ENCODE results near the gene SPOCK2.
"Not testable (repeated sequence)": the region's sequence is repeated elsewhere in the genome, so short reads cannot be mapped to it uniquely, and the experiment has no call there.

The SPOCK2 gene, protein sequence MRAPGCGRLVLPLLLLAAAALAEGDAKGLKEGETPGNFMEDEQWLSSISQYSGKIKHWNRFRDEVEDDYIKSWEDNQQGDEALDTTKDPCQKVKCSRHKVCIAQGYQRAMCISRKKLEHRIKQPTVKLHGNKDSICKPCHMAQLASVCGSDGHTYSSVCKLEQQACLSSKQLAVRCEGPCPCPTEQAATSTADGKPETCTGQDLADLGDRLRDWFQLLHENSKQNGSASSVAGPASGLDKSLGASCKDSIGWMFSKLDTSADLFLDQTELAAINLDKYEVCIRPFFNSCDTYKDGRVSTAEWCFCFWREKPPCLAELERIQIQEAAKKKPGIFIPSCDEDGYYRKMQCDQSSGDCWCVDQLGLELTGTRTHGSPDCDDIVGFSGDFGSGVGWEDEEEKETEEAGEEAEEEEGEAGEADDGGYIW

DNA sequence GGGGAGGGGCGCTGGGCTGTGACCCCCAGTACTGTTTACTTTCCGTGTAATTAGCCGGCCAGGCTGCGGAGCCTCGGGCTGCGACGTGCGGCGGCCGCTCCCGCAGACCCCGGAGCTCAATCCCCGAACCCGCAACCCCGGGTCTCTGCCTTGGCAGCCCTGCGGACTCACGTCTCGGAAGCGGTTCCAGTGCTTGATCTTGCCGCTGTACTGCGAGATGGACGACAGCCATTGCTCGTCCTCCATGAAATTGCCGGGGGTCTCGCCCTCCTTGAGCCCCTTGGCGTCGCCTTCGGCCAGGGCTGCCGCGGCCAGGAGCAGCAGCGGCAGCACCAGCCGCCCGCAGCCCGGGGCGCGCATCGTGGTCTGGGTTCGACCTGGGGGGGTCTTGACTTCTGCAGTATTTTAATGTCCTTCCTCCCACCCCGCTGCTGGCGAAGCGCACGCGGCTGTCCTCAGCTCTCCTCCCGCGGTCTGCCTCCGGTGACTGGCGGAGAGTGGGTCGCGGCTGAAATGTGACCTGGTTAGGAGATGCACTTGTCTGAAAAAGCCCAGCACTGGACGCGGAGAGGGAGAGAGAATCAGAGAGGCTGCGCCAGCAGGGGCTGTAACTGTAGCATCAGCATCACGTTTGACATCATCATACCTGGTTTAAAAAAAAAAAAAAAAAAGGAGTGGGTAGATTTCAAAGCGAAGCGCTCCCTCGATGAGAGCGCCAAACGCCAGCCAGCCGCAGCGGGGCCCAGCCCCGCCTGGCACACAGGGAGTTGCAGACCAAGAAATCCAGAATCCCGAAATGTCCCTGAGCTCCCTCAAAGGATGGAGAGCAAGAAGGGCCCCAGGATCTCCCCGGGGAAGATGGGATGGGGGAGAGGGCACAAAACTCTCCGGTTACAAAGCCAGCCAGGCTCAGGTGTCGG, at the start of gene SPOCK2:
SPOCK2 (minus strand) TSS at position 583 of the 920 bp plus-strand sequence; CDS start at position 360, 223 bp downstream.
- DNase-seq: peak; percentile 71

DNA sequence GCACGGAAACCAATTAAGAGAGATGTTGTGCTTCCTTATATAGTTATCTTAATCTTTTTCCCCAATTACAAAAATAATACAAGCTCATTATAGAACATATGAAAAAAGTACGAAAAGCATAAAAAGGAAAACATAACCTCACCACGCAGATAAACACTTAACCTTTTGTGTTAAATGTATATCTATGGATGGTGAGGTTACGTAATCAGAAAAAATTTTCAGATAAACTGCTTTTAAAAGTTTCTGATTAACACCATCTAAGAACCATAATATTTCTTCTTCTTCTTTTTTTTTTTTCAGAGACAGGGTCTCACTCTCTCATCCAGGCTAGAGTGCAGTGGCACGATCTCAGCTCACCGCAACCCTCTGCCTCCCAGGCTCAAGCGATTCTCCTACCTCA, 49.2 kb upstream of the SPOCK2 start:
- no peak for DNase-seq

DNA sequence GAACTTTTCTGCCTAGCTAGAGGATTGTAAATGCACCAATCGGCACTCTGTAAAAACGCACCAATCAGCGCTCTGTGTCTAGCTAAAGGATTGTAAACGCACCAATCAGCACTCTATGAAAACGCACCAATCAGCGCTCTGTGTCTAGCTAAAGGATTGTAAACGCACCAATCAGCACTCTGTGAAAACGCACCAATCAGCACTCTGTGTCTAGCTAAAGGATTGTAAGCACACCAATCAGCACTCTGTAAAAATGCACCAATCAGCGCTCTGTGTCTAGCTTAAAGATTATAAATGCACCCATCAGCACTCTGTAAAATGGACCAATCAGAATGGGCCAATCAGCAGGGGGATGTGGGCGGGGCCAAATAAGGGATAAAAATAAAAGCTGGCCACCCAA, 47.9 kb upstream of the SPOCK2 start:
- DNase-seq: not testable (repeated sequence)

DNA sequence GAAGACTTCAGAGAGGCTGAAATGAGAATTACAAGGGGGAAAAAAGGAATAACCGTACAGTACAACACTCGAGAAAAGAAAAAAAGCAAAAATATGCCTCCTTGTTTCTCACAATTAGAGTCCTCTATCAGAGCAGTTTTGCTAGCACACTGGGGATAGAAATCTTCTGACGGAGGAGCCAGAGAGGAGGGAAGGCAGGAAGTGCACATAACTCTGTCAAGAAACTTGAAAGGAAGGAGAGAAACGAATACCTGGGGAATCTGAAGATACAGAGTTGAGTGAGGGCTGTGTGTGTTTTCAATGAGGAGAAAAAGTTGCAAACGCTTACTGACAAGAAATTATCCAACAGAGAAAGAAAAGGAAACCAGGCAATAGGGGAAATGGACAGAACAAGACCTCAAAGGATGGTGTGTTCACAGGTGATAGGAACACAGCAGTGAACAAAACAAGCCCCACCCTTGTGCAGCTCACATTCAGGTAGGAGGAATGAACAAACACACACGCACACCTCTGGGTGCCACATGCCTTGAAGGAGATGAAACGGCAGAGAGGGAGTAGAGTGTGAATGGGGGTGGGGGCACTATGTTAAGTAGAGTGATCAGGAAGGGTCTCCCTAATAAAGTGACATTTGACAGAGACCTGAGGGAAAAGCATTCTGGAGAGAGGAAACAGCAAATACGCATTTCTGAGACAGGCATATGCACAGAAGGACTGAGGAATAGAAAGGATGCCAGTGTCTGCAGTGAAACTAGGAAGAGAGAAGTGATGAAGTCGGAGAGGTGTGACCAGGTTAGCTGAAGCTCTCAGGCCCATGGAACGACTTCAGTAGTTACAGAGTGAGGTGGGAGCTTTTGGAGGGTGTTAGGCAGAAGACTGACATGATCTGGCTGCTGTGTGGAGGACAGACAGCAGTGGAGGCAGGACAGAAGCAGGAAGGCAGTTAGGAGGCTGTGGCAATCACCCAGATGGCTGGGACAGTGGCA, 46.7 kb upstream of the SPOCK2 start:
- no peak for DNase-seq

DNA sequence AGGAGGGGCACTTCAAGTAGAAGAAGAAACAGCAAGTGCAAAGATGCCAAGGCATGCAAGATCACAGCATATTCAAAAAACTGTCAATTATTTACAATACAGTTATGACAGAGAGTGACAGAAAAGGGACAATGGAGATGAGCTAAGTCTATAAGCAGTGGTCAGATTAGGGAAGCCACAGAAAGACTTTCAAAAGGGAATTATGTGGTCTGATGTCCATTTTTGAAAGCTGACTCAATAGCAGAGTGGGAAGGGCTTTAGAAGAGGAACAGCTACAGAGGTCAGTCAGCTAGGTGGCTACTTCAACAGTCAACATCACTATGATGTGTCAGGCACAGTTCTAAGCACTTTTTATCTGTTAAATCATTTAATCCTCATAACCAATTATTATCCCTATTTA, 45.2 kb upstream of the SPOCK2 start:
- no peak for DNase-seq

DNA sequence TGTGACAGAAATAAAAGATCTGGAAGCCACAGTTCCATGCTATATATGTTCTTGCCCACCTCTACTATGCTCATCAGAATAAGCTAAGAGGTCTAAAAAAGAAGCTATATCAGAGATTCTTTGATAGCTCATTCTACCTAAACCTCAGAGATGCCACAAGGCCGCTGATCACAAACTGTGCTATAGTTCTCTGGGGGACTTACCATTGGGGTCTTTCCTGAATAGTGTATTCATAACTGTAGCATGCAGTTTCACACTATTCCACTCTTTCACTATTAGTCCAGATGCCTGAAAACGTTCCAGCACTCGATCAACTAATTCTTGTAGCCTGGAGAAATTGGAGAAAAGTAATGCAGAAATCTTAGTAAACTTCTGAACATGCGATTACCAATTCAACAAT, 44.5 kb upstream of the SPOCK2 start:
- no peak for DNase-seq

DNA sequence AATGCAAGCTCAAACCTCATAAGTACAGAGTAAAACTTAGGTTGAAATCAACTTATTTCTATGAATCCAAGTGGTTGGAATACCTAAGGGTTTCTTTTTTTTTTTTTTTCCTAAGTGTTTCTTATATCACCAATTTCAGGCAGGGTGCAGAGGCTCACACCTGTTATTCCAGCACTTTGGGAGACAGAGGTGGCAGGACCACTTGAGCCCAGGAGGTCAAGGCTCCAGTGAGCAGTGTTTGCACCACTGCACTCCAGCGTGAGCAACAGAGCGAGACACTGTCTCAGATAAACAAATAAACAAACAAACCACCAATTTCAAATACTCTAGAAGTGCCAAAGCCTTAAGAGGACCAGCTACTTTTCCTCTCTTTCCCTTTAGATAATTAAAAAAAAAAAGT, 39.2 kb upstream of the SPOCK2 start:
- no peak for DNase-seq

DNA sequence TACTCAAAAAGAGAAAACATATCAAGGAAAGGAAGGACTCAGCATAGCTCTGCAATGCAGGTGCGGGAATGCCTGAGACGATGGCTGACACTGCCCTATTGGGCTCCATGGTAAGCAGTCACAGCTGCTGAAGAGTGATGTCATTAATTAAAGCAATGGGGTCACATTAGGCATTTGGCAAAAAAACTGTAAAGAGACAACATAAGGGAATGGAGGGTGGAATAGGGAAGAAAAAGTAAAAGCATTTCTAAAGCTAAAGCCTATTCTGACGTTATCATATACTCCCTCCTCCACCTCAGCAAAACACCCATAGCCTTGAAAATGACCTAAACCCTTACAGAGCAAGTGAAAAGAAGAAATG, 38.5 kb upstream of the SPOCK2 start:
- DNase-seq: no peak

DNA sequence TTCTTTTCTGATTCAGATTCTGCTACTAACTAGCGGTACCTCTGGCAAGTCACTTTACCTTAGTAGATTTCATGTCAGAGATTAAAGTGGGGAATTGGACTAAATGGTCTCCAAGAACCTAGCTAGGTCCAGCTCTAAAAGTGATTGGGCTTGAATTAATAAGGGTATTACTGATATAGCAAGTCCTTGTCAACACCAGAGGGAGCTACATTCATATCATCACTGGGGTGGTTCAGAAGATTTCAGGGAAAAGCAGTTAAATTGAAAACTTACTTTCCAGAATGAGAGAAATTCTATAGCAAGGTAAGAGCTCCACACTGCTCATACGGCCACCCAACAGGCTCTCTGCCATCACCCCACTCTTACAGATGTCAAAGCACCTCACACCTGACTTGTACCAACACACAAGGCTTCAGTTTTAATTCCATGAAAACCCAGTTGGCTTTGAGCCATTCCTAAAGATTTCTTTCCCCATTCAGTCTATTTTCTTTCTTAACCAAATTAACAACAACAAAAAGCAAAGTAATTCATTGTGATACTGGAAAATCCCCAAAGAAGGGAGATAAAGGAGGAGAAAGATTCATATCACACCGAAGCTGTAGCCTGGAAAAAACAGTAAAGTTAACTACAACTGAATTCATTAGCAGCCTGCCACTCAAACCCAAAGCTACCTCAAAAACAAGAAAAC, 38.0 kb upstream of the SPOCK2 start:
- no peak for DNase-seq

DNA sequence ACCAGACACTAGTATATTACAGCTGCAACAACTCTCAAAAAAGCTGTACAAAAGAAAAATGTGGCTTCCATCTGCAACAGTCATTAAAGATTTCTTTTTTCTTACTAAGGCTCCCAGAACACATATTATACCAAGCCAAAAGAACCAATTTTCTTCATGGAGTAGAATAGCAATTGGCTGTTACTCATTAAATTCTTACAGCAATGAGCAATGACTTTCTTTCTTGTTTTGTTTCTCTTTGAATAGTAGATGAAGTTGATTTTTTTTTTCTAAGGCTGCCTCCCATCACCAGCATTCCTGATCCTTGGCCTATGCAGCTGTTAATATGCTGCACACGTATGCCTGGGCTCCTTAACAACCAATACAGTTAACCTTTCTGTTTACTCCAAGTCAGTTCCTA, 36.6 kb upstream of the SPOCK2 start:
- no peak for DNase-seq

DNA sequence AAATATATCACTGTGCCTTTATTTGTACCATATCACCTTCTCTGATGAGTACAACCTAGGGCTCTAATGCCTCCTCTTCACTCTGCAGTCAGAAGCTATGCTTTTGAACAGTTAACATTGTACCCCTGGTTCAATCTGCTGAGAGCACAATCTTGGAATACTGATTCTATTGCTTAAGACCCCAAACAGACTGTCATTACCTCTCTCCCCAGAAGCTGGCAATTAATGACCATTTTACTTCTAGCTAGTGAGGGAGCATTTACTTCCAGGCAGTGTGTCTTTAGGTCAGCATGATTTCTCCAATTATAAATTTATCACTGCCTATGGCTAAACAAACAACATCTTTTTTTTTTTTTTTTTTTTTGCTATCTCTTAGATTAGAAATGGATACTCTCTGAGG, 36.0 kb upstream of the SPOCK2 start:
- no peak for DNase-seq

DNA sequence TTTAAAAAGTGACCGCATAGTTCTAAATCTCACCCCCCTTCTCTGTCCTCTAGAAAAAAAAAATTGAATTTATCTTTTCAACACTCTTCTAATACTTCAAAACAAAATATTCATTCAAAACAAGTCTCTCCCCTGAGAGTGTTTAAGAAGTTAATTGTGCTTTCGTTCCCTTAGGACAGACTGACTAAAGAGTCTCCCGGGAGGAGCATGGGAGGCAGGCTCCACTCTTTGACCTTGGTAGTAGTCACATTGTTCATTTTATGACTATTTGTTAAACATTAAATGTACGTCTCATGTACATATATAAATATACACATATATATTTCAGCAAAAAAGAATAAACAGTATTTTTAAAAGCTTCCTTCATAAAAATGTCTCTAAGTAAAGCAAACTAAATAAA, 35.3 kb upstream of the SPOCK2 start:
- no peak for DNase-seq

DNA sequence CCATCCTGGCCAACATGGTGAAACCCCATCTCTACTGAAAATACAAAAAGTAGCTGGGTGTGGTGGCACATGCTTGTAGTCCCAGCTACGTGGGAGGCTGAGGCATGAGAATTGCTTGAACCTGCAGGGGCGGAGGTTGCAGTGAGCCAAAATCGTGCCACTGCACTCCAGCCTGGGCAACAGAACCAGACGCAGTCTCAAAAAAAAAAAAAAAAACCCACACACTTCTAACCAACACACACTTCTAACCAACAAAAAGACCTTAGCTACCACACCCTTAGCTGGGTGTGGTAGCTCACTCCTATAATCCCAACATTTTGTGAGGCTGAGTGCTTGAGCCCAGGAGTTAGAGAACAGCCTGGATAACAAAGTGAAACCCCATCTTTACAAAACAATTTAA, 33.9 kb upstream of the SPOCK2 start:
- DNase-seq: no peak

DNA sequence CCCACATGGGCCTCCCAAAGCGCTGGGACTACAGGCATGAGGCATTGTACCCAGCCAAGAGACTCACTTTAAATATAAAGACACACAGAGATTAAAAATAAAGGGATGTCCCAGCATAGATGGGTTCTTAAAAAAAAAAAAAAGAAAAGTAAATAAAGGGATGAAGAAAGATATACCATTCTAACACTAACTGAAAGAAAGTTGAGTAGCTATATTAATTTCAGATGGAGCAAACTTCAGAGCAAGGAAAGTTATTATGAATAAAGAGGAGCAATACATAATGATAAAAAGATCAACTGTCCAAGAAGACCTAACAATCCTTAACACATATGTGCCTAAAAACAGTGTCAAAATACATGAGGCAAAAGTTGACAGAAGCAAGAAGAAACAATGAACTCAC, 33.0 kb upstream of the SPOCK2 start:
- no peak for DNase-seq

DNA sequence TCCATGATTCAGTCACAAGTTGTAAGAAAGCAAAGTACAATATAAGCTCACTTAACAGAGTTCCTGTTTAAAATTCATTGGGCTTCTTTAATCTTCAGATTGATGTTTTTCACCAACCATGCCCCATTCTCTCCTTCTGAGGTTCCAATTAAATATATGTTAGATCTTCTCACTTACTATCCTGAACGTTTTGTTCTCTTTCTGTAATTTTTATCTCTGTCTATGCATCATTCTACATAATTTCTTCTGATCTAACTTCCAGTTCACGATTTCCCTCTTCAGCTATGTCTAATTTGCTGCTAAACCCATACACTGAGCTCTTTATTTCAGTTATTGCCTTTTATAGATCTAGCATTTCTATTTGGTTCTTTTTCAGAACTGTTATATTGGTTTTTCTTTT, 28.0 kb upstream of the SPOCK2 start:
- no peak for DNase-seq

DNA sequence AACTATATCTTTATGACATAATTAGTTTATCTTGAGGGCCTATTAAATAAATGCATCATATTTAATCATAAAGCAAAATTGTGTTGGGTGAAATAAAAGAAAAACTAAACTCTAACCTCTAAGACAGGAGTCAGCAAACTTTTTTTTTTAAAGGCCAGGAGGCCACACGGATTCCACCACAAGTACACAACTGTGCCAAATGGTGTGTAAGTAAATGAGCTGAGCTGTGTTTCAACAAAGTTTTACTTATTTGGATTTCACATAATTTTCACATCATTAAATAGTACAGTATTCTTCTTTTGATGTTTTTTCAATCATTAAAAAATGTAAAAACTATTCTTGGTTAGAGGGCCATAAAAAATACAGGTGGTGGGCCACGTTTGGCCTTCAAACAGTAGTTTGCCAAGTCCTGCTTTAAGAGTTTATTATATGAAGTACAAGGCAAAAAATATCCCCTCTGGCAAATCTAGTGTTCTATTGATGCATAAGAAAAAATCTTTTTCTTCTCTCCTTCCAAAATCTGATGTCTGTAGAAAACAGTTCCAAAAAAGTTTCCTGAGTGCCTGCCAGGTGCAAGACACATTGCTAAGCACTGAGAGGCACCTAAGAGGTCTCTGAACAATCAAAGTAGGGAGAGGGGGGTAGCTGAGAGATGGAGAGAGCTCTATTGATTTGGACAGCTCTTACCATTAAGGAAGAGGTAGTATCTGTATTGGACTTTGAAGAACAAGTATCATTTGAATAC, 26.5 kb upstream of the SPOCK2 start:
- no peak for DNase-seq

DNA sequence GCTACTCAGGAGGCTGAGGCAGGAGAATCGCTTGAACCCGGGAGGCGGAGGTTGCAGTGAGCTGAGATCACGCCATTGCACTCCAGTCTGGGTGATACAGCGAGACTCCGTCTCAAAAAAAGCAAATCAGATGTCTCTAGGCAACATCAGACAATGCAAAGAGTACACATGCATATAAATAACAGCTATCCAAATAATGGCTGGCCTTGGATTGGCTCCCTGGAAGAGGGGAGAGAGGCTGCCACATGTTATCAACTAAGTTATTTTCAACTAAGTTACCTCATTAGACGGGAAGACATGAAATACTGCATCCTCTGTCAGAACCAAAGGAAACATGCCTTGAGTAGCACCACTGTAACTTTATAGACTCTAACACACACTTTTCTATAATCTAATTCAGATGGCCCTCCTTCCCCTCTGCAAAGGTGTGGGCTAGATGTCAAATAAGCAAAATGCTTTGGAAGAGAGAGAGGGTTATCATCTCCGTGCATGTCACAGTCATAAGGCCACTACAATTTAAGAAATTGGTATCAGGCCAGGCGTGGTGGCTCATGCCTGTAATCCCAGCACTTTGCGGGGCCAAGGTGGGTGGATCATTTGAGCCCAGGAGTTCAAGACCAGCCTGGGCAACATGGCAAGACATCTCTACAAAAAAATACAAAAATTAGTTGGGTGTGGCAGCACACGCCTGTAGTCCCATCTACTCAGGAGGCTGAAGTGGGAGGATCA, 22.5 kb upstream of the SPOCK2 start:
- no peak for DNase-seq

DNA sequence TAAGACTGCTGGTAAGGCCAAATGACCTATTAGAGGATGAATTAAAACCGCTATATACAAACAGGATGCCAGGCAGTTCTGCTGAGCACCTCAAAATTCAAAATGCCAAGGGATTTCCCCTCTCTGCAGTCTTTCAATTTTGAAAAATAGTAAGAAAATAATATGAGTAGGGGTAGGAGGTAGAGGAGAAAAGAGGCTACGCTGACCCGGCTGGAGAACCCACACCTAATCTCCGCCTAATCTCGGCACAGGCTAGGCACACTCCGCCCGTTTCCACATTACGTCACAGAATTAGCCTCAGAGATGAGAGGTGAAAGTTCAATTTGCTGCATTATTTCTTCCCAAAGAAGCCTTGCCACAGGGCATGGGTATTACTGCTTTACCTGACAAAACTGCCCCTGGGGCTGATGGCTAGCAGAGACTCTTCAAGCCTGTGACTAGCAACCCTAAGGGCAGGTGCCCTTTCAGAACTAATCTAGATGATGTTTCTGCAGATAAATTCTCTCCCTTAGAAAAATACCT, 21.3 kb upstream of the SPOCK2 start:
- no peak for DNase-seq

DNA sequence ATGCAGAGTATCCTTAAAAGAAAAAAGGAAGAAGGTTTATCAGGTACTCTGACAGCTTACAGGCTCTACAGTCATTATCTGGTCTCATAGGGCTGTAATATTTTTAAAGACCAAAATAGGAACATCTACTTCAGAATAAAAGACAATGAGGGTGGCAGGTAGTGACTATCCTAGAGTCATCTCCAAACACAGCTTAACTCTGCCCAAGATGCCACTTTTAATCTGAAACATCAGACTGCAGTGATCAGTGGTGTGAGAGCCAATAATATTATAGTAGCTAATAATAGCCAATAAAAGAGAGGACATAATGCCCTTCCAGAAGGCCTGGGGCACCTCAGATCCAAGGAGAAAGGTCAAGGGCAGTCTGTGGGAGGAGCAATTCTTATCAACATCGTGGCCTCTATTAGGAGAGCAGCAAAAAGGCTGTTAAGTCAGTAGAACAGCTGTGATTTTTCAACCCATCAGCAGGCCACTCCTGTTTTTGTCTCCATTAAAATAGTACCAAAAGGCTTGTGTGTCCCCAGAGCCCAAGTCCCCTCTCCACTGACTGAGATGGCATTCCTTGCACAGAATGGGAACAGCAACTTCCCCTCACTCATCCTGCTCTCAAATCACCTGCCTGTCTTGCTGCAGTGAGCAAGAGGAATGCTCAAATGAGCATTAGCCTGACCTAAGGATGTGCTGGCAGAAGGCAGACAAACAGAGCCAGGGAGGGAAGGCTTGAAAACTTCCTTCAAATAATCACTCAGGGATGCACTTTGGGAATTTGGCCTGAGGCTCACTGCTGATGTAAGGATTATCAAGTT, 20.7 kb upstream of the SPOCK2 start:
- no peak for DNase-seq

DNA sequence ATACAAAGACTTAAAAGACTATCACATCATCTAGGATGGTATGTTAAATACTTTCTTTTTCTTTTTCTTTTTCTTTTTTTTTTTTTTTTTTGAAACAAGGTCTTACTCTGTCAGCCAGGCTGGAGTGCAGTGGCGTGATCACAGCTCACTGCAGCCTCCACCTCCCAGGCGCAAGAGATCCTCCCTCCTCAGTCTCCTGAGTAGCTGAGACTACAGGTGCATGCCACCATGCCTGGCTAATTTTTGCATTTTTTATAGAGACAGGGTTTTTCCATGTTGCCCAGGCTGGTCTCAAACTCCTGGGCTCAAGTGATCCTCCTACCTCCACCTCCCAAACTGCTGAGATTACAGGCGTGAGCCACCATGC, 19.6 kb upstream of the SPOCK2 start:
- not testable (repeated sequence) for DNase-seq
